ENCODE results near the gene CTIF.

CTIF gene

DNA sequence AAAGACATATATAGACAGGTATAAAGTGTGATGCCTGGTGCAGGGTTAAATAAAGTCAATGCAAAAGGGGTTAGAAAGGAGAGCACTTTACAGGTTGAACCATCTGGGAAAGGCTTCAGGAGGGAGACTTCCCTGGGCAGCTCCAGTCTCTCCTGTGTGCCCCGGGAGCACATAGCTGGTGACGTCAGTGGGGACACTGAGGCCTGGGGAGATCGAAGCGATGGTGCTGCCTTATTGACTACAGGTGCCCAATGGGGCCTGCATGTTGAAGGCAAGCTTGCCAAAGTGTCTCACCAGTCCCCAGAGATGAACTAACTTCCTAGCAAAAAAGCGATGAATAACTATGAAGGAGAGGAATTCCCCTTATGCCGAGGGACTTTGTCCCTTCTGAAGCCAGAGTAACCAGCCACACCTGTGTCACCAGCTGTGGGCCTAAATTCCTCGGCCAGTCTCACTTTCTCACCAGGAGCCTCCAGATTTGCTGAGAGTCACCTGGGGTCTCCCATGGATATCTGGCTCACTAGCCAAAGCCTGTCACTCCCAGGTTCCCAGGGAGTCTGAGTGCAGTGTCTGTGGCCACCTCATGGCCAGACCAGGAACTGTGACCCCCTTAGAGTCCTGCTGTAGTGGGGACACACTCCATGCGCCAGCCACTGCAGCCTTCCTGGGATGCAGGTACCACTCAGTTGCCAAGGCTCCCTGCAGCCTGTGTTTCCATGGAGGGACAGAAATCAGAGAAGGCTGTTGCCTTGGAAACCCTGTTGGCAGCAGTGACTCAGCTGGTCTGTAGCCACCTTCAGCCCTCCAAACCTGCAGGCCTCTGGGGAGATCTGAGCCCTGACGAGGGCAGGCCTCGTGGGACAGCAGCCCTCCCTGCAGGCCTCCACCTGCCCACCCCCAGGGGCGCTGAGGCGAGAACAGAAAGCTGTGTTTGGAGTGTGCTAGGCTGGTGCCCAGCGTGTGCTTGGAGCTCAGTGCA, 128.7 kb downstream of the CTIF start:
- DNase-seq (ENCODE audit: low spot score), result no peak

DNA sequence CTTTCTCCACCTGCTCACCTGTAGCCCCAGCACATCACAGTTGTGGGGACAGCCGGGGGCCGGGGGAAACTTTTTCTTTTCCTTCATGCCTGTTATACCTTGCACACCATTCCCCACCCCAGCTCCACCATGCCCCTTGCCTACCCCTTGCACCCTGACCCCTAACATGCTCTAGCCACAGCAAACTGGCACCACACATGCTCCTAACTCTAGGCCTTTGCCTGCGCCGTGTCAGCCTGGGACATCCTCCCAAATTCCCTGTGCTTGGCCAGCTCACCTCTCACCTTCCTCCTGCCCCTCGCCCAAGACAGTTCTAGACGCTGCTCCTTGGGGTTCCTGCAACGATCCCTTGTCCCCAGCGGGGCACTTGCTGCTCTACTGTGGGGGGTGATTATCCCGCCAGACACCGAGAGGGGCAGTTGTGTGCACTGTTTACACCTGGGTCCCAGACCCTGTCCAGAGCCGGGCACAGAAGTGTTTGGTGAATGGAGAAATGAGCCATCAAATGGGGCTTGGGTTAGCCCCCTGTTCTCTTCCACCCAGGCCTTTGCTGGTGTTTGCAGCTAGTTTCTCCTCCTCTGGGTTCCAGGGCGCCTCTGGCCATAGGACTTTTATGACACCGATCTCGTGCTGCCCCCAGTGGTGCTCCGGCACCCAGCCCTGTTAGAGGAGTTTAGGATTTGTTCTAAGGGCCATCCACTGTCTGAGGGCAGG, 129.8 kb downstream of the CTIF start:
- no peak for DNase-seq (ENCODE audit: low spot score)

DNA sequence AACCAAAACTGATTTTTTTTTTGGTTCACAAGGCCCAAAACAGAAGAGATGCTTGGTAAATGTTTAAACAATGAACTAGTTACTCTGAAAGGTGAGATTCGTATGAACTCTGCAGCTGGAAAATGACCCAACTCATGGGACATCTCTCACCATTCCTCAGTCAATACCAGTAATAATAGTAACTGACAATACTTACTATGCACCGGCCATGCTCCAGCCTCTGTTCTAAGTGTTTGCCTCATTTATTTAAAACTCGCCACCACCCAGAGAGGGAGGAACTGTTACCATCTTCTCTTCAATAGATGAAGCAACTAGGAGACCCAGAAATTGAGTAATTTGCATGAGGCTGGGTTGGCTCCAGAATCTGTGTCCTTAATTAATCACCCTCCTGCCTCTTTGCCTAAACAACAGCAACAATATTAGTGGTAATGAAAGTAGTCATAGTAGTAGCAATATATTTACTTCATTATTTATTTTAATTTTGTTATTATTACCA, 130.4 kb downstream of the CTIF start:
- no peak for DNase-seq (ENCODE audit: low spot score)

DNA sequence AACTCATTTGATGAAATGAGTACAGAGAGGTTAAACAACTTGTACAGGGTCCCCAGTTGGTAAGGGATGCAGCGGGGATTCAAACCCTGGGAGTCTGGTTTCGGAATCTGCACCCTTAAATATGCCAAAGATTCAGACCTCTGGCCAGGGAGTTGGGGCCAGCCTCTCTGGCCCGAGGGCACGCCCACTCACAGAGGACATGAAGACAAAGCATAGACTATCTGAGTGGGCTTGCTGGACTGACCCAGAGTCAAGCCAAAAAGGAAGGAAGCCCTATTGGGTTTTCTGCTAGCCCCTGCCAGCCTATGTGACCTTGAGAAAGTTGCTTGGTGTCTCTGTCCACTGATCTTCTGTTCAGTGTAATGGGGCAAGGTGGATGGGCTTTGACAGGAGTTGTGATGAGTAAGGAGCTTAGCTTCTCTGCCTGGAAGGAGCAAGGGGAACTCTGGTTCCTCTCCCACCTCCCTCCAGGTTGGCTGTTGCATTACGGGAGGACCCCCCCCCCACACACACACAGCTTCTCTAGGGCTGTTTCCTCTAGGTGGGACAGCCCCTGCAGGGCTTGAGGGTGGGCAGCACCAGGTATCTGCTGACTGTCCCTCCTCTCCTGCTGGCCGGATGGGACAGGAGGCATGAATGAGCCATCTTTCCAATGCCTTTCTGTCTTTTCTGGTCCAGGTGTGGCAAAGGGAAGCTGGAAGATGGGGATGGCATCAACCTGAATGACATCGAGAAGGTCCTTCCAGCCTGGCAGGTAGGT, 131.3 kb downstream of the CTIF start:
- DNase-seq (ENCODE audit: low spot score), result no peak

DNA sequence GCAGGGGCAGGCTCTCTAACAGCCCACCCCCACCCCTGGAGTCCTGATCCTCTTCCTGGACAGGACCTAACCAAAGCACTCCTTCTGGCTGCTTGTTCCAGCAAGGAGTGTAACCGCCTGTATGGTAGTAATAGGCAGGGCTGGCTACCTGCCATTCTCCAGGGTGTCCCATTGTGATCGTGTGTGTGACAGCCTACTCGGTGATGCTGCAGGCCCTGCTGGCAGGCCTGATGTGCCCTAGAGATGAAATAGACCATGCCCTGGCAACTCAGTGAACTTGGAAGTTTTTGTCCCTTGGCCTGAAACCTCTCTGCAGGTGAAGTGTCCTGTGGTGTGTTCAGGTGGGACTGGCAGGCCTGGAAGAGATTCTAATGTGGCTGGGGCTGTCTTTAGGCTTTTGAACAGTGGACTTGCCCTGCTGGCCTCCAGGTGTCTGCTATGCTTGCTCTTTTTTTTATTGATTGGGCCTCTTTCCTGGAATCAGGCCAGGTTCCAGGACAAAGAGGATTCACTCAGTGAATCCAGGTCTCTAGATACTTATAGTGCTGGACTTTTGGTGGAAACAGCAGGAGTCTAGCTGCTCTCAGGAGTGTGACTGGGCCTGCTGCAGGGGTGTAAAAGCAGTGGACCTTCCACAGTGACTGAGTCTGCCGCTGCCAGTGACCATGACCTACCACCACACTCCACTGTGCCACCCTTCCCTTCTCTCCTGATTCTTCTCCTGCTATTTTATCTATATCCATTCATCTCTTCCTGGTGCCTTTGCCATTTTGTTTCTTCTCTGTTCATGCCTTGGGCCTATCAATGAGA, 132.1 kb downstream of the CTIF start:
- DNase-seq (ENCODE audit: low spot score), result no peak

DNA sequence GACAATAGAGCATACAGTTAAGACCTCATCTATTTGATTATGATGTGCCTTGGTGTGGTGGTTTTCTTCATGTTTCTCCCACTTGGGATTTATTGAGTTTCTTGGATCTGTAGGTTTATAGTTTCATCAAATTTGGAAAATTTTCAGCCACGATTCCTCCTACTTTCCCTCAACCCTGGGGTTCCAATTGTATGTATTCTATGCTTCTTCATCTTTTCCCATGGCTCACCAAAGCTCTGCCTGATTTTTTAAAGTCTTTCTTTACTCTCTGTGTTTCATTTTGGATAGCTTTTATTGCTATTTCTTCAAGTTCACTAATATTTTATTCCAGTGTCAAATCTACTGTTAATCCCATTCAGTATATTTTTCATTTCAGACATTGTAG, 132.7 kb downstream of the CTIF start:
- DNase-seq (ENCODE audit: low spot score), result no peak

DNA sequence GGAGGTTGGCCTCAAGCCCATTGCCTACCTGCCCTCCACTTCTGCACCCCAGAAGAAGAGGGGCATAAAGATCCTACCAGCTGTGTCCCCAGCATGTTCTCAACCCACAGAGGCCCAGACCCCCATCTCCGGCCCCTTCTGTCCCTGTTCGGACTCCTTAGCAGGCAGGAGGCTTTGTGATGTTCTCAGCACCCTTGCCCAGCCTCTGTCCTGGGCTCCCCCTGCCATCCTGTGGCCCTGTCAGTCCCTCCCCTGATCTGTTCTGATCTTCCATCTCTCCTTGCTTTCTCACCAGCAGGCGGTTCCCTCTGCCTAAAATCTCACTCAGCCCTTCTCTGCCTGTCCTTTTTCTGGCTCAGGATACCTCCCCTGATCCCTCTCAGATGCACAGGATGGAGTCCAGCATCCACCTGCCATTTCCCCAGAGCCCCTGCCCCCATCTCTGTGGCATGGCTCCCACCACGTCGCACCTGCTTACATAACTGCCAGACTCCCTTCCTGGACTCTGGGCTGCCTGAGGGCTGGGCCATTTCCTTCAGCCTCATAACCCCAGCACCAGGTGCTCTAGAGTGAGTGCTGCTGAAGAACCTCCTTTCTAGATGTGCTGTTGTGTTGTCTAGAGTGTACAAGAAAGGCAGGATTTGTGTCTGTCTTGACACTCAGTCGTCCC, 134.0 kb downstream of the CTIF start:
- DNase-seq (ENCODE audit: low spot score), result no peak

DNA sequence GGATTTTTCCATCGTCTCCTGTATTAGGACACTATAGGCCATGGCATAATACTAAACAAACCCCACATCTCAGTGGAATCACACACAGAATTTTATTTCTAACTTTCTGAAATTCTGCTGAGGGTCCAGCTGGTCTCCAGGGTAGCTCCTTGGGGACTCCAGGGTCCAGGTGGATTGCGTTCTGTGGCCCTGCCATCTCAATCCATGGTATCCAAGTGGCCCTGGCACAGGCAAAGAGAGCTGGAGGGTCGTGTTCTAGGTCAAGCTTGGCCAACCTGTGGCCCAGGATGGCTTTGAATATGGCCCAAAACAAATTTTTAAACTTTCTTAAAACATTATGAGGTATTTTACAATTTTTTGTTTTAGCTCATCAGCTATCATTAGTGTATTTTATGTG, 134.6 kb downstream of the CTIF start:
- DNase-seq (ENCODE audit: low spot score), result no peak

DNA sequence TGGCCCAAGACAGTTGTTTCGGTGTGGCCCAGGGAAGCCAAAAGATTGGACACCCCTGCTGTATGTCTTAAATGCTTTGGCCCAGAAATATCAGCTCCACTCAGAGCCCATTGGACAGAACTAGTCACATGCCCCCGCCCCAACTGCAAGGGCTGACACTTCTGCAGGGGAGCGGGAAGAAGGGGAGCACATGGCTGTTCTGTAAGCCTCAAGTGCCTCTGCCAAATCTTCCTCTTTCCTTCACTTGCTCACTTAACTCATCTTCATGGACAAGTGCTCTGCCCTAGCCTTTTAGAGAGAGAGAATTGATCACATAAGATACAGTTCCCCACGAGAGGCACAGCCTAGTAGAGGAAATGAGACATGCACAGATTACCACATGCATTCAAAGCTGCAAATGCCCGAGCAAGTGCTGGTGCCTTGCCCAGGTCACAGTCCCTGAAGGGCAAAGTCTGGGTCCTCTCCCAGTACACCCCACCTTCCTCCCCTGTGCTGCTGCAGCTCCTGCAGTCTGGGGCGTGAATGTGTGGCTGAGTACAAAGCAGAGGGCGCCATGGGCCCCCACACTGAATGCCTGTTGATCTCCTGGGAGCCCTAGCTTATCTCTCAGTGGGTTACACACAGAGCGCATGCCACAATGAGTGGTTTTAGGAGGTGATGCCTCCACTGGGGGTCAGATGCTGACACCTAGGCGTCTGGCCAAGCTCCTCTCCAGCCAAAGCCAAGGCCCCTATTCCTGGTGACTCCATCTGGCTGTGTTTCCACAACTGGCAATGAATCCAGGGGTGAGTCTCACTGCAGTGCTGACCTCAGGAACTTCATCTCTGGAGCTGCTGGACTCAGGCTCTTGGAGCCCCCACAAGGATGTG, 135.3 kb downstream of the CTIF start:
- no peak for DNase-seq (ENCODE audit: low spot score)

DNA sequence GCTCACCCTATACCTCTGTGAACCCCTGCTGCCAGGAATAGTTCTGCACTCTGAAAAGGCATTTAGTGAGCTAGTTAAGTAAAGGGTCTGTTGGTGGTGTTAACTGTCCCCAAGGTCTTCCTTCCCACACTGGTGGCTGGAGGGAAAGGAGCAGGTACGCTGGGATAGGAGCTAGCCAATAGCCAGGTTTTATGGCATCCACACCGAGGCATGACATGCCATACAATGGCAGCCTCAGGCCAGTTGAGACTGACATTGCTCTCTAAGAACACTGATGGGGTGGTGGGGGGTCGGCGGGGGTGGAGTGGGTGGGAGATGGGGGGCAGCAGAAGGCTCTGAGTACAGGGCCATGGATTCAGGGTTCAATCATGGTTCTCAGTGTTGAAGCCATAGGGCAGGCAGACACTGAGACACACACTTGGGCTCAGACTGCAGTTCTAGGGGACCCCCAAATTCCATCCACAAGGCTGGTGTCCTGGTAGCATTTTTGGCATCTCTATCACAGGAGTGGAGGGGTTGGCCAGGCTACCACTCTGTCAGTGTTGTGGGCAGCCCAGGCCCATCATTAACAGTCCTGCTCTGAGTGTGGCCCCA, 136.0 kb downstream of the CTIF start:
- no peak for DNase-seq (ENCODE audit: low spot score)

DNA sequence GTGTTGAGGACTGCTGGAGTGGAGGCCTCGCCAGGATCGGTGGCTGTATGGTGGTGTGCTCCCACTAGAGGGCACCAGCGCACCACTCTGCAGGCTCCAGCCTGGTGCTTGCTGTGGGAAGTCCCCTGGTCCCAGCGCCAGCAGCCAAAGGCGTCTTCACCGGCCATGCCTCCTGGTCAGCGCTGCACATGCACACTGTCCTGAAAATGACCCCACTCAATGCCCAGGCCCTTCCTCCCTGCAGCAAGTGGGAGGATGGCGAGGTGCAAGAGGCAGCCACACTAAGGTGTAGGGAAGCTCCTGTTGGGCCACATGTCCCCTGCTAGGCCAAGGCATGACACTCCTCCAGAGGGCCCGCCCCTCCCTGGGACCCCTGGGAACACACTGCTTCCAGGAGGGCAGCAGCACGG, 136.5 kb downstream of the CTIF start:
- DNase-seq (ENCODE audit: low spot score), result peak; percentile 69

DNA sequence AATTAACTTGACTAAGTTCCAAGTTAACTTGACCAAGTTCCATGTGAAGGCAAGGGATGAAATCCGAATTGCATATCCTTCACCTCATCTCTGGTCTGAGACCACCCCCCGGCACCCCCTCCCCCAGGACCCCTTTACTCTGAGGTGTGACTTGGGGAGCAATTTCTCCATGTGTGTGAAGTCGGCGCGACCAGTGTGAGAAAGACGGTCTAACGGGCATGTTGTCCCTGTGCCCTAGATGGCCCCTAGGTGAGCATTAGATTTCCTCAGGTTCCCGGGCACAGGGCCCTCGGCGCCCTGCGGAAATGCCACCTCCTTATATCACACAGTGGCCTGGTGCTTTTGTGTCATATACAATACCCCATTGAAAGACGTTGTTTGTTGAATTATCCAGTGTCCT, 137.1 kb downstream of the CTIF start:
- DNase-seq (ENCODE audit: low spot score), result no peak

DNA sequence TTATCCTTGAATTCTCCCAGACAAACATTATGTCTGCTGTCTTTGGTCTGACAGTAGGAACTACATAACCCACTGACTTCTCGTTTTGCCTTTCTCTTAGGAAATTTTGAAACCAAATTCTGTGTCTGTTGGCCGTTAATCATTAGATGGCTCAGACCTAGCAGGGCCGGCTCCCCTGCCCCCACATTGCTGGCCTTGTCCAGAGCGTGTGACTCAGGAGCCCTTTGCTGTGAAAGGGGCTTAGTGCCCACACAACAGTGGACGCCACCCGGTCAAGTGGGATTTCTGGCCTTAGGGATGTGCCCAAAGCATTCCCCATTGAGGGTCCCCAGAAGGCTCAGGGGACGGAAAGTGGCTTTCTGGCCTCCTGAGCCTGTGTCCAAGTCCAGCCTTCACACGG, 137.5 kb downstream of the CTIF start:
- no peak for DNase-seq (ENCODE audit: low spot score)

DNA sequence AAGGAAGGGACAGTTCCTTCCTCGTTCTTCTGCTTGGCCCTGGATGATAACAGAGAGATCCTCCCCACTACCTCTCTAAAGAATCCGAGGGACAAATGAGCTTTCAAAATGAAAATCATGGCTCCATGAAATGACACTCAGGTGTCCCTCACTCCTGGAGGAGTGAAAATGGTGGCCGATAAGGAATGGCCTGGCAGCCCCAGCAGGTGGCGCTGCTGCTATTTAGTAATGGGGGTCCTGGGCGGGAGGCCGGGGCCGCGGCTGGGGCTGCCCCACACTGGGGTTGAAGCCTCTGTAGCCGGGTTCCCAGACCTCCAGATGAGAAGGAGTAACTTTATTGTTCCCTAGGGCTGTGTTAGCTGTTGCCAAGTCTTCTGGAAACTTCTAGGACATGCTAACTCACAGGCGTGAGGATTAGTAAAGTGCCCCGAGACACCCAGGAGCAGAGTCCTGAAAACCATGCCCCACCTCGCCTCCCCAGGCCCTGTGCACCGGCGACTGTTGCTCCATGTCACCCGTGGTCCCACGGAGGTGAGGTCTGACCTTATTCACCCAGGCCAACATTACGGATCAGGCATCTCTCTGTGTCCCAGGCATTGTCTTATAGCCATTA, 138.0 kb downstream of the CTIF start:
- peak; percentile 28 for DNase-seq (ENCODE audit: low spot score)

DNA sequence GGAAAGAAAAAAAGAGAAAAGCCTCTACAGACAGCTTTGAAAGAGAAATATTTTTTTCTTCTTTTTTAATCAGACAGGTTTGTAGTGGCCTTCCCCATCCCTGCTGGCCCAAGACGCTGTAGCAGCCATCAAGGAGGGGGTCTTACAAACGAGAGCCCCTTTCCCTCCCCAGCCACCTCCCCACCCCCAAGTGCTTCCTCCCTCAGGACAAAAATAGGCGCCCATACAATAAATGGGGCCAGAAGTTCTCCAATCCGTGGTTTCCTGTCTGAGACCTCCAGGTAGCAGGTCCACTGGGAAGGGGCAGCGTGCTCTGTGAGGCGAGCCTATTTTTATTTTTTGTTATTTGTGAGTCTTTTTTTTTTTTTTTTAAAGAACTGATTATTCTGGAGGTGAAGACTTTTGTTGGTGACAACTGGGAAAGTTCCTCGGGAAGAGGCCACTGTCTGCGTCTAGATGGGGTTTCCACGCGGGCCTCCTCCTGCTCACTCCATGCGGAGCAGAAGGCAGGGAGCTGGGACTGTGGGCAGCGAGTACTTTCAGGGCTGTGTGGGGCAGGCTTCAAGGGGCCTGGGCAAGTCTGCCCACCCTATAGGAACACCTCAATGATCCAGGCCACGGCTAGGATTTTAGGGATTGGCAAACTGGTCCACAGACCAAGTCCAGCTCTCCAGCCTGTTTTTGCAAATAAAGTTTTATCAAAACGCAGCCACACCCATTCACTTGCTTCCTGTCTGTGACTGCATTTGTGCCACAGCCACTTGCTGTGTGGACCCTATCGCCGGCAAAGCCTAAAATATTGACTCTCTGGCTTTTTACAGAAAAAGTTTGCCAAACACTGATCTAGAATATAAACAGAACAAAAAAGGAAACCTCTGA, 139.6 kb downstream of the CTIF start:
- DNase-seq (ENCODE audit: low spot score), result no peak

DNA sequence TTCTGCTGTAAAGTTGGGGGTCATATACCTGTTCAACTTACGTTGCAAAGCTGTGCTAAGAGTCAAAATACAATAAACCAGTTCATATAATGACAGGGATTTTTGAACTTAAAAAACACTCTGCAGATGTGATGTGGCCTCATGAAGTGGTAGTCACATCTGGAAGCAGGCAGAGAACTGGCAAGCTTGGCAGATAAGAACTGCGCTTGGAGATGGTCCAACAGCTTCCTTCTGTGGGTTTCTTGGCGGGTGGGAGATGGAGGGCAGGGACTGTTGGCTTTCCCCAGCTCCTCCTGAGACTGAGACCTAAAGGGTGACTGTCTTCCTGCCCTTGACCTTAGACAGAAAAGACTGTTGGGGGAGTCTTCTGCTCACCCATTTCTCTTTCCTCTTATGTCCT, 140.4 kb downstream of the CTIF start:
- no peak for DNase-seq (ENCODE audit: low spot score)

DNA sequence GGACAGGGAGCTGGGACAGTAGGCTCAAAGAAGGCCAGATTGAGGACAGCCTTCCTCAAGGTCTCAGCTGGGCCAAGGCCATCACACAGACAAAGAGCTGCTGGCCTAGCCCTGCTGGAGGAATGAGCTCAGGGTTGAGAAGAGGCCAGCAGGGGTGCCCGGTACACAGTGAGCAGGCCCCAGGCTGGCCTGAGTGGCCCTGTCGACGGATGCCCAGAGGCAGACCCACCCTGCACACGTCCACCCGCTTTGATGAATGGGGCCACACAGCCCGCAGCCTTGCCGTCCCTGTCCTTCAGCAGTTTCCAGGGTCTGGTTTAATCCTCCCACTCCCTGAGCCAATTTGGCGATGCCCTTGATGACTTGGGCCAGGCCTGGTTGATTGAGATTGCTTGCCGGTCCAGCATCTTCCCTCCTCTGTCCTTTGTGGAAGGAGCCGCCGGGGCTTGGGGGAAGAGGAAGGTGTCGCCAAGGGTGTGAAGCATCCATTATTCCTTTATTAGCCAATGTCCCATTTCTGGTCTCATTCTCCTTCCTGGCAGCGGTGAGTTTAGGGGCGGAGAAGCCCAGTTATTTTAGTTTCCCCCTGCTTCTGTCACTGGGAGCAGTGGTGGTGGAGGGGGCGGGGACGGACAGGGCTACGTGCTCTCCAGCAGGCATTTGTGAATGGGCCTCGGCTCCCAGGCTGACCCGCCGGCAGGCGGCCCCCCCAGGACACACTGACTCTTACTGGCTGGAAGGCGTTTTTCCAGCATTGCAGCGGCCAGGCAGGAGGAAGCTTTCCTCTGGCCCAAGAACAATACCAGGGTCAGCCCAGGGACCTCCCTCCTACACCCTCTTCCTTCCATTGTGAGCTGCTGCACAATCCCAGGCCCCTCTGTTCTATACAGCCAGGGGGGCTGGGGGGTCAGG, 141.8 kb downstream of the CTIF start:
- DNase-seq (ENCODE audit: low spot score), result no peak

Measured in hematopoietic multipotent progenitor cell treated with erythropoietin and hydrocortisone succinate and interleukin-3 and kit ligand, for 17 days (in vitro differentiated cells).